ENCODE data around the gene ZNF133. TPM values are rescaled to one million over a fixed set of nuclear protein-coding genes. Genes with fewer than 3 reads are reported as not detected.
"Not testable (repeated sequence)": the region's sequence is repeated elsewhere in the genome, so short reads cannot be mapped to it uniquely, and the experiment has no call there.

The ZNF133 gene
- polyA plus RNA-seq: 10 to 100 TPM; 10.8 to 15.6 TPM

DNA sequence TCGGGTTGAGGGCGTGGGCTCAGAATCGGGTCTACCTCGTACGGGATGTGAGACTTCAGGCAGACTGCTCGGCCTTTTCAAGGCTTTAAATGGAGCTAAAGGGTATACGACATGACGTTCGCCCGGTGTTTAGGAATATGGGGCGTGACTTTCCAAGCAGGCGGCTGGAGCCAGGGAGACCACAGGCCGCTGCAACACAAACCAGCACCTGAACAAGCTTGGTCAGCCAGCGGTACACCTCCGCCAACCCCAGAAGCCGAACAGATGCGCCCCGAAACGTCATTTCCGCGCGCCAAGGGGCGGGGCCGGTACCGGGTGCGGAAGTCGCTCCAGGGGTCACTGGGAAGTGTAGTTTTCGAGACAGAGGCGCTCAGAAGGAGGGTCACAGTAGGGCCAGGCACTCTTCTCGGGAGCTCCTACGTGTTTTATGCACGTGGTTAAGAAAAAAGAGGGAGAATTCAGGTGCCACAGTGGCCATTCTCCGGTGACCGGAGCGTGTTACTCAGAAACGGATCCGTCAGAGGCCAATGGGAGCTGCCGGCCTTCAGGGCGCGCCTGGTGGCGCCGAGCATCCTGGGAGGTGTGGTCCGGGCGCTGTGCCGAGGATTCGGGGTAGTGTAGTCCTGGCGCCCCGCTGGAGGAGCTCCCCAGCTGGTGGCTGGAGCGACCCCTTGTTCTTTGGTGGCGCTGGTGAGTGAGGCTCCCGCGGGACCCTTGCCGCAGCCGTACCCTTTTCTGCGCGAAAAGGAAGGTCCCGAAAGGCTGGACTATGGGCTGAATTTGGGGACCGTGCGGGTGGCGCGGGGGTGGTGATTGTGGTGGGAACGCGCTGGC, at the start of gene ZNF133:
Gene ZNF133 (plus strand): TSS at position 613 of the 834 bp plus-strand sequence. CDS start 17,160 bp downstream, outside the sequence.
- whole genome bisulfite sequencing, 2 donors: 0 to 1% methylated on average over 63 of the region's 63 CpGs

DNA sequence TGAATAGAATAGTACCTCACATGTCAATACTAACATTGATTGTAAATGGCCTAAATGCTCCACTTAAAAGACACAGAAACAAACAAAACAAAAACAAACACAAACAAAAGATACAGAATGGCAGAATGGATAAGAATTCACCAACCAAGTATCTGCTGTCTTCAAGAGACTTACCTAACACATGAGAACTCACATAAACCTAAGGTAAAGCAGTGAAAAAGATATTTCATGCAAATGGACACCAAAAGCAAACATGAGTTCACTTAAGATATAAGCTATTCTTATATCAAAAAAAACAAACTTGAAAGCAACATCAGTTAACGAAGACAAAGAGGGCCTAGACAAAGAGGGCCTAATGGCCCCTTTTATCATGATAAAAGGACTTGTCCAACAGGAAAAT, 47.3 kb upstream of the ZNF133 start:
- H3K4me1 ChIP-seq (ENCODE audit: control insufficient read depth in 2 of 2, insufficient read depth in 2 of 2, low read length in 1 of 2): no peaks in the 10 kb centered on the region
- WGBS, 2 donors: 87 to 93% methylated on average over 1 of the region's 1 CpG
- H3K27ac ChIP-seq (ENCODE audit: low read depth in 2 of 2, low read length in 1 of 2): no peak overlapping the region
- H3K36me3 ChIP-seq (ENCODE audit: control insufficient read depth in 2 of 2, insufficient read depth in 2 of 2, low read length in 1 of 2): no peaks in the 10 kb centered on the region
- H3K4me3 ChIP-seq (ENCODE audit: low read depth in 1 of 2, low read length in 2 of 2): no peak overlapping the region
- H3K27me3 ChIP-seq (ENCODE audit: control insufficient read depth in 1 of 2, insufficient read depth in 2 of 2, low read length in 2 of 2): no peaks in the 10 kb centered on the region
- H3K9me3 ChIP-seq (ENCODE audit: control insufficient read depth in 2 of 2, insufficient read depth in 1 of 2, low read depth in 1 of 2, low read length in 1 of 2): peaks cover 0 to 4% of the 10 kb centered on the region in 2 donors

More for the DNA sequence above, at the start of gene ZNF133:
- Histone ChIP-seq H3K4me1 (ENCODE audit: control insufficient read depth in 2 of 2, insufficient read depth in 2 of 2, low read length in 1 of 2) (peaks cover 3 to 4% of the 10 kb centered on the region in 2 donors), H3K9me3 (ENCODE audit: control insufficient read depth in 2 of 2, insufficient read depth in 1 of 2, low read depth in 1 of 2, low read length in 1 of 2) (peaks cover 0 to 6% of the 10 kb centered on the region in 2 donors), H3K27ac (ENCODE audit: low read depth in 2 of 2, low read length in 1 of 2) (peak within 1 kb of the TSS; percentile 90 to 97), H3K4me3 (ENCODE audit: low read depth in 1 of 2, low read length in 2 of 2) (peak within 1 kb of the TSS; percentile 86 to 92), H3K27me3 (ENCODE audit: control insufficient read depth in 1 of 2, insufficient read depth in 2 of 2, low read length in 2 of 2) (peaks cover 0 to 3% of the 10 kb centered on the region in 2 donors), H3K36me3 (ENCODE audit: control insufficient read depth in 2 of 2, insufficient read depth in 2 of 2, low read length in 1 of 2) (peaks cover 0 to 7% of the 10 kb centered on the region in 2 donors)

DNA sequence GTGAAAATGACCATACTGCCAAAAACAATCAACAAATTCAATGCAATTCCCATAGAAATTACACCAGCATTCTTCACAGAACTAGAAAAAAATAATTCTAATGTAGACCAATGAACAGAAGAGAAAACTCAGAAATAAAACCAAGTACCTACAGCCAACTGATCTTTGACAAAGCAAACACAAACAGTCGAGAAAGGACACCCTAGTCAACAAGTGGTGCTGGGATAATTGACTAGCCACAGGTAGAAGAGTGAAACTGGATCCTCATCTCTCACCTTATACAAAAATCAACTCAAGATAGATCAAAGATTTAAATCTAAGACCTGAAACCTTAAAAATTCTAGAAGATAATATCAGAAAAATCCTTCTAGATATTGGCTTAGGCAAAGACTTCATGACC, 44.5 kb upstream of the ZNF133 start:
- Histone ChIP-seq H3K9me3 (ENCODE audit: control insufficient read depth in 2 of 2, insufficient read depth in 1 of 2, low read depth in 1 of 2, low read length in 1 of 2) (peaks cover 0 to 4% of the 10 kb centered on the region in 2 donors), H3K4me1 (ENCODE audit: control insufficient read depth in 2 of 2, insufficient read depth in 2 of 2, low read length in 1 of 2) (no peaks in the 10 kb centered on the region), H3K36me3 (ENCODE audit: control insufficient read depth in 2 of 2, insufficient read depth in 2 of 2, low read length in 1 of 2) (no peaks in the 10 kb centered on the region), H3K27me3 (ENCODE audit: control insufficient read depth in 1 of 2, insufficient read depth in 2 of 2, low read length in 2 of 2) (no peaks in the 10 kb centered on the region), H3K4me3 (ENCODE audit: low read depth in 1 of 2, low read length in 2 of 2) (no peak overlapping the region), H3K27ac (ENCODE audit: low read depth in 2 of 2, low read length in 1 of 2) (no peak overlapping the region)
- WGBS, 2 donors: 24 to 62% methylated on average over 1 of the region's 1 CpG

DNA sequence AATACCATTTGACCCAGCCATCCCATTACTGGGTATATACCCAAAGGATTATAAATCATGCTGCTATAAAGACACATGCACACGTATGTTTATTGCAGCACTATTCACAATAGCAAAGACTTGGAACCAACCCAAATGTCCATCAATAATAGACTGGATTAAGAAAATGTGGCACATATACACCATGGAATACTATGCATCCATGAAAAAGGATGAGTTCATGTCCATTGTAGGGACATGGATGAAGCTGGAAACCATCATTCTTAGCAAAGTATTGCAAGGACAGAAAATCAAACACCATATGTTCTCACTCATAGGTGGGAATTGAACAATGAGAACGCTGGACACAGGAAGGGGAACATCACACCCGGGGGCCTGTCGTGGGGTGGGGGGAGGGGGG, 39.8 kb upstream of the ZNF133 start:
- WGBS, 2 donors: 86 to 93% methylated on average over 3 of the region's 4 CpGs
- not testable (repeated sequence) for H3K4me1 ChIP-seq (ENCODE audit: control insufficient read depth in 2 of 2, insufficient read depth in 2 of 2, low read length in 1 of 2); H3K27ac ChIP-seq (ENCODE audit: low read depth in 2 of 2, low read length in 1 of 2); H3K36me3 ChIP-seq (ENCODE audit: control insufficient read depth in 2 of 2, insufficient read depth in 2 of 2, low read length in 1 of 2); H3K27me3 ChIP-seq (ENCODE audit: control insufficient read depth in 1 of 2, insufficient read depth in 2 of 2, low read length in 2 of 2); H3K4me3 ChIP-seq (ENCODE audit: low read depth in 1 of 2, low read length in 2 of 2); H3K9me3 ChIP-seq (ENCODE audit: control insufficient read depth in 2 of 2, insufficient read depth in 1 of 2, low read depth in 1 of 2, low read length in 1 of 2)

DNA sequence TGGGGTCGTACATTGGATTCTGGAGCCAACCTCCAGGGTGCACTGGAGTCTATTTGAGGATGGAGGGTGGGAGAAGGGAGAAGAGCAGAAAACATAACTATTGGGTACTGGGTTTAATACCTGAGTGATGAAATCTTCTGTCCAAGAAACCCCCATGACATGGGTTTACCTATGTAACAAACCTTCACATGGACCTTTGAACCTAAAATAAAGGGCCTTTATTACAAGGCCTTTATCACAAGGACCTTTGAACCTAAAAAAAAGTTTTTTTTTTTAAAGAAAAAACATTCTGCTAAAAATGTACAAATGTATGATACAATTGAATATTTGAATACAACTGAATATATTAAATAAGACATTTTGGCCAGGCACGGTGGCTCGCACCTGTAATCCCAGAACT, 38.1 kb upstream of the ZNF133 start:
- peaks cover 0 to 2% of the 10 kb centered on the region in 2 donors for H3K4me1 ChIP-seq (ENCODE audit: control insufficient read depth in 2 of 2, insufficient read depth in 2 of 2, low read length in 1 of 2)
- H3K27ac ChIP-seq (ENCODE audit: low read depth in 2 of 2, low read length in 1 of 2): no peak overlapping the region
- no peak overlapping the region for H3K4me3 ChIP-seq (ENCODE audit: low read depth in 1 of 2, low read length in 2 of 2)
- H3K9me3 ChIP-seq (ENCODE audit: control insufficient read depth in 2 of 2, insufficient read depth in 1 of 2, low read depth in 1 of 2, low read length in 1 of 2): peaks cover 0 to 2% of the 10 kb centered on the region in 2 donors
- WGBS, 2 donors: 85 to 96% methylated on average over 3 of the region's 3 CpGs
- H3K27me3 ChIP-seq (ENCODE audit: control insufficient read depth in 1 of 2, insufficient read depth in 2 of 2, low read length in 2 of 2): no peaks in the 10 kb centered on the region
- no peaks in the 10 kb centered on the region for H3K36me3 ChIP-seq (ENCODE audit: control insufficient read depth in 2 of 2, insufficient read depth in 2 of 2, low read length in 1 of 2)

DNA sequence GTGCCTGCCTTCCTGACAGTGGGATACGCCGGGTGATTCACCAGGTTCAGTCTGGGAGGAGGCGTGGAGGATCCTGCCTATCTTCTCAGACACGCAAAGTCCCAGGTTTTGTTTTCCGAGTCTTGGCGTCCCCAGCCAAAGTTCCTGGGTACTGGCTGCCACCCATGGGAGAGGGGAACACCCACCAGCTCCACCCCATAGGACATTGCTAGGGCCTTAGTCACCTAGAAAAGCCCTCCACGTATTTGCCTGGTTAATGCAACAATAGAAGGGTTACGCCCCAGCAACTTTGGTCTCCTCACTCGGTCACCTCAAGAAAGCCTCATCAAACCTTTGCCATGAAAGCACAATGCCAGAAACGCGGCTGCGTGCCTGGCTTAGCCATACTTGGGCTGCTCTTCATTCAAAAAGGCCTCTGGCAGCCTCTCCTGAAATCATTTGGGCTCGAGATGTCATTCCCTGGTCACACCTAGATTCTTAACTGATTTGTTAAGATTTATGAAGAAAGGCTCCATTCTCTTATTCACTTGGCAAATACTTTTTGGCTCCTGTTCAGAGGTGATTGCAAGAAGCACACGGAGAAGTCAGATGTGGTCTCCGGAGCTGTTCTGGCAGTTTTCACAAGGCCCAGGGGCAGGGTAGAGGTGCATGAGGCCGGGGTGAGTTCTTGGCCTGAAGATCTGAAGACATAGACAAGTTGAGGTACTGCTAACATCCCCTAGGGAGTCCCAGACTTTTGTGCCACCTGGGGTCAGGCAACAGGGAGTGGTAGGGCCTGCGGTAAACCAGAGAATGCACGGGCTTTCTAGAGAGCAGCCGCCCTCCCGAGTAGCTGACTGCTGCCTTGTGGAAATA, 35.5 kb upstream of the ZNF133 start:
- no peaks in the 10 kb centered on the region for H3K36me3 ChIP-seq (ENCODE audit: control insufficient read depth in 2 of 2, insufficient read depth in 2 of 2, low read length in 1 of 2)
- 50 to 58% methylated on average over 20 of the region's 20 CpGs for WGBS, 2 donors
- H3K4me1 ChIP-seq (ENCODE audit: control insufficient read depth in 2 of 2, insufficient read depth in 2 of 2, low read length in 1 of 2): peaks cover 0 to 2% of the 10 kb centered on the region in 2 donors
- no peaks in the 10 kb centered on the region for H3K27me3 ChIP-seq (ENCODE audit: control insufficient read depth in 1 of 2, insufficient read depth in 2 of 2, low read length in 2 of 2)
- no peaks in the 10 kb centered on the region for H3K9me3 ChIP-seq (ENCODE audit: control insufficient read depth in 2 of 2, insufficient read depth in 1 of 2, low read depth in 1 of 2, low read length in 1 of 2)
- no peak overlapping the region for H3K4me3 ChIP-seq (ENCODE audit: low read depth in 1 of 2, low read length in 2 of 2)
- H3K27ac ChIP-seq (ENCODE audit: low read depth in 2 of 2, low read length in 1 of 2): peak overlapping the region; percentile 86 to 89

DNA sequence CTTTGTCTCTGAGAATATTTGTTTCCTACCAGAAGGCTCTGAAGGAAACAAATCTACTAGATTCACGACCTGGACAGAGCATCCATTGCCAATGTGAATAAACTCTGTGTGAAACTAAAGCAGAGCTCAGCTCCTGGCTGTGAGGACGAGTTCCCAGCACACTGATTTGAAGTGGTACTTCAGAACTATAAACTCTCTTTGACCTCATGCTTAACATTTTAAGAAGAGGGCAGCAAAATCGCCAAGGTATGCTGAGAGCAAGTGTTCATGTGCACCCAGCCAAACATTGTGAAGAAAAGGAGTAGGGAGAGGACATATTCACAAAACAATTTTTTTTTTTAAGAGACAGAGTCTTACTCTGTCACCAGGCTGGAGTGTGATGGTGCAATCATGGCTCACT, 33.7 kb upstream of the ZNF133 start:
- 66 to 67% methylated on average over 3 of the region's 3 CpGs for WGBS, 2 donors
- Histone ChIP-seq H3K4me3 (ENCODE audit: low read depth in 1 of 2, low read length in 2 of 2) (no peak overlapping the region), H3K9me3 (ENCODE audit: control insufficient read depth in 2 of 2, insufficient read depth in 1 of 2, low read depth in 1 of 2, low read length in 1 of 2) (no peaks in the 10 kb centered on the region), H3K27ac (ENCODE audit: low read depth in 2 of 2, low read length in 1 of 2) (no peak overlapping the region), H3K27me3 (ENCODE audit: control insufficient read depth in 1 of 2, insufficient read depth in 2 of 2, low read length in 2 of 2) (no peaks in the 10 kb centered on the region), H3K4me1 (ENCODE audit: control insufficient read depth in 2 of 2, insufficient read depth in 2 of 2, low read length in 1 of 2) (peaks cover 0 to 2% of the 10 kb centered on the region in 2 donors), H3K36me3 (ENCODE audit: control insufficient read depth in 2 of 2, insufficient read depth in 2 of 2, low read length in 1 of 2) (no peaks in the 10 kb centered on the region)

DNA sequence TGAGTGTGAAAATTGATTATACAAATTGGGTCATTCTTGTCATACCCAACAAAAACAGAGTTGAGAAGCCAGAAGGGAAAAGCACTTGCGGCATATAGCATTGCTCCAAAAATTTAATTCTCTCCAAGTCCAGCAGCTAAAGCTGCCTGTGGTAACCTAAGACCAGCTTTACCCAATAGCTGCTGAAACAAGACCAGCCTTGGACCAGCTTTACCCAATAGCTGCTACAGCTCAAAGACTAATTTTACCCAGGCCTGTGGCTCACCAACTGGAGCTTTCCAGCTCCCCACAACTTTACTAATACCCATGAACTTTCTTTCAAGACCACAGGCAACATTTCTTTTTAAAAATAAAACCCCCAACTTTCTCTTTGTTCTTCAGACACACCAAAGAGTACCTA, 32.8 kb upstream of the ZNF133 start:
- peaks cover 0 to 2% of the 10 kb centered on the region in 2 donors for H3K4me1 ChIP-seq (ENCODE audit: control insufficient read depth in 2 of 2, insufficient read depth in 2 of 2, low read length in 1 of 2)
- WGBS, 2 donors: 94 to 96% methylated on average over 1 of the region's 1 CpG

DNA sequence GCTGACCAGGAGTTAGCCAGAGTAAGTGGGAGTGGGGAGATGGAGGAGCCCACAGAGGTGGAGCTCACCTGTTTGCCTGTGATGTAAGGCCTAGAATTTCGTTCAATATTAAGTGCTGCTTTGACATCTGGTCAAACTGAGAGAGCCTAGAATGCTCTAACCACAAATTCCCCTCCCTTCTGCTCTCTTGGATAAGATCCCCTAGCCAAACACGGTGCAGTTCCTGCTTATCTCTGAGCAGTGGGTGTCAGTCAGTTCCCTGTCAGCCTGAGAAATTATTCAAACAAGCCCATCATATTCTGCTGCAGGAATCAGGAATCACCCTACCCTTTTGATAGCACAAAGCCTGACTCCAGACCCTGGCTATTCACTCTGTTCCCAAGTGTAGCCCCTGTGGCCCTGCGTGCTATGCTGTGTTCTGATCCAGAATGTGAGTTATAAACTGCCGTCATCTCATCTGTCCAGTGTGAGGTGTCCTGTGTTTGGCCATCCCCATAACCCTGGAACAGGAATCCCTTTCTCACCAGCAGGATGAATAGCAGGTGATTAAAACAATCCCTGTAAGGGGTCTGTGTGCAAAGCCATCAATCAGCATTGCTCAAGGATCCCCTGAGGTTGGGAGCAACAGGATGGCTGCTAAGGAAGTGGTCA, 31.8 kb upstream of the ZNF133 start:
- Histone ChIP-seq H3K4me3 (ENCODE audit: low read depth in 1 of 2, low read length in 2 of 2) (no peak overlapping the region), H3K36me3 (ENCODE audit: control insufficient read depth in 2 of 2, insufficient read depth in 2 of 2, low read length in 1 of 2) (no peaks in the 10 kb centered on the region), H3K27ac (ENCODE audit: low read depth in 2 of 2, low read length in 1 of 2) (no peak overlapping the region), H3K9me3 (ENCODE audit: control insufficient read depth in 2 of 2, insufficient read depth in 1 of 2, low read depth in 1 of 2, low read length in 1 of 2) (no peaks in the 10 kb centered on the region), H3K27me3 (ENCODE audit: control insufficient read depth in 1 of 2, insufficient read depth in 2 of 2, low read length in 2 of 2) (no peaks in the 10 kb centered on the region), H3K4me1 (ENCODE audit: control insufficient read depth in 2 of 2, insufficient read depth in 2 of 2, low read length in 1 of 2) (peaks cover 0 to 2% of the 10 kb centered on the region in 2 donors)
- 56 to 57% methylated on average over 4 of the region's 4 CpGs for WGBS, 2 donors

More for the DNA sequence above, 32.8 kb upstream of the ZNF133 start:
- no peaks in the 10 kb centered on the region for H3K9me3 ChIP-seq (ENCODE audit: control insufficient read depth in 2 of 2, insufficient read depth in 1 of 2, low read depth in 1 of 2, low read length in 1 of 2)
- H3K27ac ChIP-seq (ENCODE audit: low read depth in 2 of 2, low read length in 1 of 2): no peak overlapping the region
- no peak overlapping the region for H3K4me3 ChIP-seq (ENCODE audit: low read depth in 1 of 2, low read length in 2 of 2)
- H3K27me3 ChIP-seq (ENCODE audit: control insufficient read depth in 1 of 2, insufficient read depth in 2 of 2, low read length in 2 of 2): no peaks in the 10 kb centered on the region
- H3K36me3 ChIP-seq (ENCODE audit: control insufficient read depth in 2 of 2, insufficient read depth in 2 of 2, low read length in 1 of 2): no peaks in the 10 kb centered on the region

All from esophagus (tissue), 2 donors.